ENCODE results near the gene HMX1.

GRCh38 chr4:8913121-8913857, 41.6 kb upstream of the HMX1 start:
- TF ChIP-seq CTCF (IDR thresholded peaks at IDR 0.05; ENCODE audit: low read depth, low read length), result no peak
- TF ChIP-seq POLR2A (IDR thresholded peaks at IDR 0.05; ENCODE audit: extremely low read depth, insufficient read length), result no peak

Data from NB4 (cell line).